ENCODE results near the gene KLF6. TPM values are rescaled to one million over a fixed set of nuclear protein-coding genes. Genes with fewer than 3 reads are reported as not detected.

KLF6 gene
- total RNA-seq, 1 experiment from 2014 or later: 27.9 TPM

GRCh38 chr10:3774814-3775695 lies 10.0 kb downstream of the KLF6 start:
- CTCF ChIA-PET: interaction anchor here (1.3 to 1.5 kb wide), 2 partner anchors 40 to 578 kb away, joined by 3 read pairs; no protein-coding TSS in a partner anchor
- H3K36me3 Mint-ChIP-seq: peaks cover 35% of the 10 kb centered on the region
- peaks cover 32% of the 10 kb centered on the region for H3K4me1 Mint-ChIP-seq
- TF ChIP-seq PRRX2 (CRISPR knock-in tag; IDR thresholded peaks at IDR 0.05) (no peak), ZNF232 (CRISPR knock-in tag; IDR thresholded peaks at IDR 0.05) (no peak), ZNF425 (CRISPR knock-in tag; conservative IDR thresholded peaks at IDR 0.05) (no peak), GRHL2 (CRISPR knock-in tag; IDR thresholded peaks at IDR 0.05; ENCODE audit: insufficient replicate concordance, severe bottlenecking) (no peak), ERG (CRISPR knock-in tag; IDR thresholded peaks at IDR 0.05) (no peak), NR3C1 (CRISPR knock-in tag; conservative IDR thresholded peaks at IDR 0.05; ENCODE audit: low read depth) (no peak), CREM (CRISPR knock-in tag; IDR thresholded peaks at IDR 0.05) (no peak), PRDM15 (CRISPR knock-in tag; IDR thresholded peaks at IDR 0.05) (no peak), E2F4 (CRISPR knock-in tag; IDR thresholded peaks at IDR 0.05; ENCODE audit: borderline replicate concordance, low read depth) (no peak), FOXJ3 (CRISPR knock-in tag; IDR thresholded peaks at IDR 0.05; ENCODE audit: borderline replicate concordance) (no peak), TEAD1 (CRISPR knock-in tag; IDR thresholded peaks at IDR 0.05) (no peak), KAT7 (CRISPR knock-in tag; IDR thresholded peaks at IDR 0.05; ENCODE audit: borderline replicate concordance) (no peak), ZNF281 (CRISPR knock-in tag; IDR thresholded peaks at IDR 0.05) (no peak), SMAD3 (CRISPR knock-in tag; IDR thresholded peaks at IDR 0.05; ENCODE audit: borderline replicate concordance) (no peak), SP1 (CRISPR knock-in tag; conservative IDR thresholded peaks at IDR 0.05) (no peak)
- TF ChIP-seq, protein P1, sequence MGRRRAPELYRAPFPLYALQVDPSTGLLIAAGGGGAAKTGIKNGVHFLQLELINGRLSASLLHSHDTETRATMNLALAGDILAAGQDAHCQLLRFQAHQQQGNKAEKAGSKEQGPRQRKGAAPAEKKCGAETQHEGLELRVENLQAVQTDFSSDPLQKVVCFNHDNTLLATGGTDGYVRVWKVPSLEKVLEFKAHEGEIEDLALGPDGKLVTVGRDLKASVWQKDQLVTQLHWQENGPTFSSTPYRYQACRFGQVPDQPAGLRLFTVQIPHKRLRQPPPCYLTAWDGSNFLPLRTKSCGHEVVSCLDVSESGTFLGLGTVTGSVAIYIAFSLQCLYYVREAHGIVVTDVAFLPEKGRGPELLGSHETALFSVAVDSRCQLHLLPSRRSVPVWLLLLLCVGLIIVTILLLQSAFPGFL (CRISPR knock-in tag; IDR thresholded peaks at IDR 0.05; ENCODE audit: borderline replicate concordance): no peak
- TF ChIP-seq, protein P2, sequence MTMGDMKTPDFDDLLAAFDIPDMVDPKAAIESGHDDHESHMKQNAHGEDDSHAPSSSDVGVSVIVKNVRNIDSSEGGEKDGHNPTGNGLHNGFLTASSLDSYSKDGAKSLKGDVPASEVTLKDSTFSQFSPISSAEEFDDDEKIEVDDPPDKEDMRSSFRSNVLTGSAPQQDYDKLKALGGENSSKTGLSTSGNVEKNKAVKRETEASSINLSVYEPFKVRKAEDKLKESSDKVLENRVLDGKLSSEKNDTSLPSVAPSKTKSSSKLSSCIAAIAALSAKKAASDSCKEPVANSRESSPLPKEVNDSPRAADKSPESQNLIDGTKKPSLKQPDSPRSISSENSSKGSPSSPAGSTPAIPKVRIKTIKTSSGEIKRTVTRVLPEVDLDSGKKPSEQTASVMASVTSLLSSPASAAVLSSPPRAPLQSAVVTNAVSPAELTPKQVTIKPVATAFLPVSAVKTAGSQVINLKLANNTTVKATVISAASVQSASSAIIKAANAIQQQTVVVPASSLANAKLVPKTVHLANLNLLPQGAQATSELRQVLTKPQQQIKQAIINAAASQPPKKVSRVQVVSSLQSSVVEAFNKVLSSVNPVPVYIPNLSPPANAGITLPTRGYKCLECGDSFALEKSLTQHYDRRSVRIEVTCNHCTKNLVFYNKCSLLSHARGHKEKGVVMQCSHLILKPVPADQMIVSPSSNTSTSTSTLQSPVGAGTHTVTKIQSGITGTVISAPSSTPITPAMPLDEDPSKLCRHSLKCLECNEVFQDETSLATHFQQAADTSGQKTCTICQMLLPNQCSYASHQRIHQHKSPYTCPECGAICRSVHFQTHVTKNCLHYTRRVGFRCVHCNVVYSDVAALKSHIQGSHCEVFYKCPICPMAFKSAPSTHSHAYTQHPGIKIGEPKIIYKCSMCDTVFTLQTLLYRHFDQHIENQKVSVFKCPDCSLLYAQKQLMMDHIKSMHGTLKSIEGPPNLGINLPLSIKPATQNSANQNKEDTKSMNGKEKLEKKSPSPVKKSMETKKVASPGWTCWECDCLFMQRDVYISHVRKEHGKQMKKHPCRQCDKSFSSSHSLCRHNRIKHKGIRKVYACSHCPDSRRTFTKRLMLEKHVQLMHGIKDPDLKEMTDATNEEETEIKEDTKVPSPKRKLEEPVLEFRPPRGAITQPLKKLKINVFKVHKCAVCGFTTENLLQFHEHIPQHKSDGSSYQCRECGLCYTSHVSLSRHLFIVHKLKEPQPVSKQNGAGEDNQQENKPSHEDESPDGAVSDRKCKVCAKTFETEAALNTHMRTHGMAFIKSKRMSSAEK (CRISPR knock-in tag; IDR thresholded peaks at IDR 0.05; ENCODE audit: borderline replicate concordance): no peak
- TF ChIP-seq, protein P3, sequence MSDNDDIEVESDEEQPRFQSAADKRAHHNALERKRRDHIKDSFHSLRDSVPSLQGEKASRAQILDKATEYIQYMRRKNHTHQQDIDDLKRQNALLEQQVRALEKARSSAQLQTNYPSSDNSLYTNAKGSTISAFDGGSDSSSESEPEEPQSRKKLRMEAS (CRISPR knock-in tag; IDR thresholded peaks at IDR 0.05): no peak
- no peaks in the 10 kb centered on the region for H3K9me3 Mint-ChIP-seq
- ATAC-seq (no peak), DNase-seq (ENCODE audit: low spot score) (no peak)
- no peak overlapping the region for H3K4me3 Mint-ChIP-seq
- POLR2A ChIA-PET: interaction anchor here (0.6 to 2.9 kb wide), 3 partner anchors 10 to 704 kb away, joined by 3 to 23 read pairs (median 4); partner anchors contain the start of gene KLF6
- H3K27ac Mint-ChIP-seq: peak overlapping the region; percentile 95
- no peaks in the 10 kb centered on the region for H3K27me3 Mint-ChIP-seq (ENCODE audit: low read depth)
